ENCODE results near the gene PARD6G. TPM values are rescaled to one million over a fixed set of nuclear protein-coding genes. Genes with fewer than 3 reads are reported as not detected.

PARD6G gene
- total RNA-seq, 1 donor from 2014 or later: 9.4 TPM

DNA sequence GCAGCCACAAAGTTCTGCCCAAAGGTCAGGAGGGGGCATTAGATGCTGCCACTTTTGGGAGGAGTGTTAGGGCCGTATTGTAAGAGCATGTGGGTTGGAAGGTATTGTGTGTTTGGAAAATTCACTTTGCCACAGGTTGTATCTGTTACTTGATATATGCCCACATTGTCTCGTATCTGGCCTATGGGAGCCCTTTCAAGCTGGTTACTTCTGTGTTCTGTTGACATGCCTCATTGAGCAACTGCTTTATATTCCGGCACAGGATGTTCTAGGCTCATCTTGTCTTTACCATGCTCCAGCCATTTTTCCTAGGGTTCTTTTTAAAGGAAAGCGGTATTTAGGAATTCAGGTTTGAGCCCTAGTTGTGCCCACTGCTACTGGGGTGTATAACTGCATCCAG is 132.3 kb downstream of the PARD6G start:
- Histone ChIP-seq H3K4me3 (ENCODE audit: low read depth, low read length) (no peak overlapping the region), H3K36me3 (ENCODE audit: control insufficient read depth, insufficient read depth, low read length) (no peaks in the 10 kb centered on the region), H3K27me3 (ENCODE audit: control insufficient read depth, insufficient read depth, low read length) (no peaks in the 10 kb centered on the region)
- TF ChIP-seq, protein P1, sequence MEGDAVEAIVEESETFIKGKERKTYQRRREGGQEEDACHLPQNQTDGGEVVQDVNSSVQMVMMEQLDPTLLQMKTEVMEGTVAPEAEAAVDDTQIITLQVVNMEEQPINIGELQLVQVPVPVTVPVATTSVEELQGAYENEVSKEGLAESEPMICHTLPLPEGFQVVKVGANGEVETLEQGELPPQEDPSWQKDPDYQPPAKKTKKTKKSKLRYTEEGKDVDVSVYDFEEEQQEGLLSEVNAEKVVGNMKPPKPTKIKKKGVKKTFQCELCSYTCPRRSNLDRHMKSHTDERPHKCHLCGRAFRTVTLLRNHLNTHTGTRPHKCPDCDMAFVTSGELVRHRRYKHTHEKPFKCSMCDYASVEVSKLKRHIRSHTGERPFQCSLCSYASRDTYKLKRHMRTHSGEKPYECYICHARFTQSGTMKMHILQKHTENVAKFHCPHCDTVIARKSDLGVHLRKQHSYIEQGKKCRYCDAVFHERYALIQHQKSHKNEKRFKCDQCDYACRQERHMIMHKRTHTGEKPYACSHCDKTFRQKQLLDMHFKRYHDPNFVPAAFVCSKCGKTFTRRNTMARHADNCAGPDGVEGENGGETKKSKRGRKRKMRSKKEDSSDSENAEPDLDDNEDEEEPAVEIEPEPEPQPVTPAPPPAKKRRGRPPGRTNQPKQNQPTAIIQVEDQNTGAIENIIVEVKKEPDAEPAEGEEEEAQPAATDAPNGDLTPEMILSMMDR (IDR thresholded peaks at IDR 0.05; ENCODE audit: insufficient read depth, low read length, poor library complexity, severe bottlenecking): no peak
- no peak for DNase-seq (ENCODE audit: low read depth)

DNA sequence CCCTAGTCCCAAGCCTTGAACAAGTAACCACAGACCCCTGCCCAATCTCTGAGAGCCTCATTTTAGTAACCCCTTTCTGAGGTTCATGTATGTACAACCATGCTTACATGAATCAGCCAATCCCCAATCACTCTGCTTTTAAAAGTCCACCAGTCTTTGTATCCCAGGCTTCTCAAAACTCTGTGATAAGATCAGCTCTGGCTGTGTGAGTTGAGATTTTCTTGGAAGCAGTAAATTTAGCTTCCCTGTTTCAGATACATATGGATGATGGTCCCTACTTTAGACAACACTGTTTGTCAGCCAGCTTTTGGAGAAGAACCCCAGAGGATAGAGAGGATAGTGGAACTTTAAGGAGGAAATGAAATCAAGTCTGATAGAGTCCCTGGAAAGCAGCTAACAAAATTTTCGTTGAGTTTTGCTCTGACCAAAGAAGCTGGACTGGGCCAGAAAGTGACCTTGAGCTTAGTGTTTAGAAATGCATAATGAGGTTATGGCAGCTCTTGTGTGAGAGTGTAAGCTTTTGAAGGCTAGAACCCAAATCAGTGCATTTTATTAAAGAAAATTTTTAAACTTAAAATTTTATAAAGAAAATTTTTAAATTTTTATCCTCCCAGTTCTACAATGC is 134.6 kb downstream of the PARD6G start:
- TF ChIP-seq, protein P1 (IDR thresholded peaks at IDR 0.05; ENCODE audit: insufficient read depth, low read length, poor library complexity, severe bottlenecking): no peak
- Histone ChIP-seq H3K36me3 (ENCODE audit: control insufficient read depth, insufficient read depth, low read length) (no peaks in the 10 kb centered on the region), H3K27me3 (ENCODE audit: control insufficient read depth, insufficient read depth, low read length) (no peaks in the 10 kb centered on the region), H3K4me3 (ENCODE audit: low read depth, low read length) (no peak overlapping the region)
- DNase-seq (ENCODE audit: low read depth): no peak

DNA sequence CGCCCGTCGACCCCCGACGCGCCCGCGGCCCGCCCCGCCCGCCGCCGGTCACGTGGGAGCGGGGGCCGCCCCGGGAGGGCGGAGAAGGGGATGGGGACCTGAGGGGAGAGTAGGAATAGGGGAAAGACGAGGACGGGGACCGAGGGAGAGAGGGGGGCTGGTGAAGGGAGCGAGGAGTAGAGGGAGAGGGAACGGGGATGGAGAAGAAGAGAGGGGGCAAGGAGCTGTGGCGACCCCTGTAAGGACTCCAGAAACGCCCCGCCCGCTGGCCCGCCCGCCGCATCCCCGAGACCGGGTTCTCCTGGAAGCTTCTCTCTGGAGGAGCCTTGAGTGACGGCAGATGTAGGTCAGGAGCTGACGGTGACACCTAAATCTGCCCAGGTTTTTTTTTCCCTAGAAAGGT is 137.6 kb downstream of the PARD6G start:
- TF ChIP-seq, protein P1 (IDR thresholded peaks at IDR 0.05; ENCODE audit: insufficient read depth, low read length, poor library complexity, severe bottlenecking): no peak
- Histone ChIP-seq H3K4me3 (ENCODE audit: low read depth, low read length) (peak overlapping the region; percentile 82), H3K27me3 (ENCODE audit: control insufficient read depth, insufficient read depth, low read length) (no peaks in the 10 kb centered on the region), H3K36me3 (ENCODE audit: control insufficient read depth, insufficient read depth, low read length) (no peaks in the 10 kb centered on the region)
- no peak for DNase-seq (ENCODE audit: low read depth)

DNA sequence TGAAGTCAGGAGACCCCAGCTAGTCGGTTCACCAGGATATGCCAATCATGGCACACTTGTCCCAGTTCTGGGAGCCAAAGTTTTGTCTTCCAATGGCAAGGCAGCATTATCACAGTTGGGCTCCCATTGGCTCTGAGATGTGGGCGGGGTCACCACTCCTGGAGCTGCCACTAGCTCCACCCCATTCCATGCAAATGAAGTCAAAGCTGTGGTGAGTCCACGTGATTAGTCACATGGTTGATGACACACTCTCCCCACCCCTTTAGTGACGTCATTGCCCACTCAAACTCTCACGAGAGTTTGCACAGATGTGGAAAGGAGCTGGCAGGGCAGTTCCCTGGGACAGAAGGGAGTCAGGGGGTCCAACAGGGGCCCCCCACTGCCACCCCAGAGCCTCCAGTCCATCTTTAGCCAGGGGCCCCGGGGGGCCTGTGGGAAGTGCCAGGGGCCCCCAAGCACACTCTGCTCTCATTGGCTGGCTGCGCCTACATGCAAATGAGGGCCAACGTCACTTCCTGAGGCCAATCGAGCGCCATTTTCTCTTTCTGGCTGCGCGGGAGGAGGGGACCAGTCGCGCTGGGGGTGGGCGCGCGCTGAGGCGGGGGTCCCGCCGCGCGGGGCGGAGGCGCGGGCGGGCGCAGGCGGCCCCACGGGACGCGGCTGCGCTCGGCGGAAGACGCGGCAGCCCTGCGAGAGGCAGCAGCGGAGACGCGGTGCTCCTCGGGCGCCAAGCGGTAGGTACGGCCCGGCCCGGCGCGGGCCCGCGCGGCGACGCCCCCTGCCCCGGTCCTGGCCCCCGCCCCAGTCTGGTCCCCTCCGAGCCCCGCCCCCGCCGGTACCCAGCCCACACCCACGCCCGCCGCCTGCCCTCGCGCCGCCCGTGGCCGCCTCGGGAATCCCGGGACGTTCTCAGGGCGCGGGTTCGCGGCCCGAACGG is 138.3 kb downstream of the PARD6G start, which contains the start of gene ADNP2:
TSS of gene ADNP2 (plus strand) at position 524 of the 937 bp plus-strand sequence. CDS start 8,281 bp downstream, outside the sequence.
- DNase-seq (ENCODE audit: low read depth): peak; percentile 72
- TF ChIP-seq, protein P1 (IDR thresholded peaks at IDR 0.05; ENCODE audit: insufficient read depth, low read length, poor library complexity, severe bottlenecking): no peak

DNA sequence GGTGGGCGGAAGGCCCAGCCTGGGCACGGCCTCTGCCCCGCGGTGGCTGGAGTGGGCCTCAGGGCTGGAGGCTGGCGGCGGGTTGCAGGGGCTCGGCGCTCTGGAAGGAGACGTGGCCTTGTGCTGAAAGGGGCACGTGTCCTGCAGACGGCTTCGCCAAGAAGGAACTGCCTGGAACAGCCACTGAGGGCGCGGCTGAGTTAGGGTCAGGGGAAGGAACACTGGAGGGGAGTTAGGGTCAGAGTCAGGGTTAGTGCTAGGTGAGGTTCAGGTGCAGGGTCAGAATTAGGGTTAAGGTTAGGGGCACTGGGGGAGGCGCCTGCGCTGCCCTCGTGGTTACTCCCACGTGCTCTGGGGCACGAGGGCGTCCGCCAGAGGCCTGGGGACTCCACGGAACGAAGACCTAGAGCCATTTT is 139.2 kb downstream of the PARD6G start:
- no peaks in the 10 kb centered on the region for H3K36me3 ChIP-seq (ENCODE audit: control insufficient read depth, insufficient read depth, low read length)
- H3K4me3 ChIP-seq (ENCODE audit: low read depth, low read length): no peak overlapping the region
- DNase-seq (ENCODE audit: low read depth): no peak
- TF ChIP-seq, protein P1 (IDR thresholded peaks at IDR 0.05; ENCODE audit: insufficient read depth, low read length, poor library complexity, severe bottlenecking): no peak
- H3K27me3 ChIP-seq (ENCODE audit: control insufficient read depth, insufficient read depth, low read length): no peaks in the 10 kb centered on the region

More for the DNA sequence above, 138.3 kb downstream of the PARD6G start, which contains the start of gene ADNP2:
- Histone ChIP-seq H3K4me3 (ENCODE audit: low read depth, low read length) (peak within 1 kb of the TSS; percentile 82), H3K36me3 (ENCODE audit: control insufficient read depth, insufficient read depth, low read length) (no peaks in the 10 kb centered on the region), H3K27me3 (ENCODE audit: control insufficient read depth, insufficient read depth, low read length) (no peaks in the 10 kb centered on the region)

Data from kidney epithelial cell (primary cell).